ENCODE data around the gene MADD.

- TF ChIP-seq EZH2 (IDR thresholded peaks at IDR 0.05; ENCODE audit: insufficient read depth, poor library complexity, severe bottlenecking) (no peak), EZH2phosphoT487 (IDR thresholded peaks at IDR 0.05; ENCODE audit: insufficient read depth, low read depth) (no peak)
These were observed 88.2 kb downstream of the MADD start for GRCh38 chr11:47357985-47358730.
